Endothelial cell (in vitro differentiated cells): ENCODE data around the gene RASL11B. TPM values are rescaled to one million over a fixed set of nuclear protein-coding genes. Genes with fewer than 3 reads are reported as not detected.

Source experiments
- DNase-seq: peaks from one replicate; pipeline ENCODE4 v3.0.0; 2021; ENCODE audit warnings: low spot score
- H3K27ac Mint-ChIP-seq: one replicate; pipeline ENCODE4 v1.8.0; 2021; ENCODE audit warnings: mixed read lengths, inconsistent platforms; ENCODE audit not compliant: unreplicated experiment
- H3K27me3 Mint-ChIP-seq: one replicate; pipeline ENCODE4 v1.8.0; 2021; ENCODE audit warnings: mild to moderate bottlenecking, moderate library complexity, mixed read lengths, inconsistent platforms; ENCODE audit not compliant: unreplicated experiment
- H3K36me3 Mint-ChIP-seq: one replicate; pipeline ENCODE4 v1.8.0; 2021; ENCODE audit warnings: mild to moderate bottlenecking, low read depth, mixed read lengths, inconsistent platforms; ENCODE audit not compliant: unreplicated experiment
- H3K4me1 Mint-ChIP-seq: one replicate; pipeline ENCODE4 v1.8.0; 2021; ENCODE audit warnings: mild to moderate bottlenecking, mixed read lengths, inconsistent platforms; ENCODE audit not compliant: unreplicated experiment
- H3K4me3 Mint-ChIP-seq: one replicate; pipeline ENCODE4 v1.8.0; 2021; ENCODE audit warnings: mild to moderate bottlenecking, mixed read lengths, inconsistent platforms; ENCODE audit not compliant: unreplicated experiment
- H3K9me3 Mint-ChIP-seq: one replicate; pipeline ENCODE4 v1.8.0; 2021; ENCODE audit warnings: mixed read lengths, inconsistent platforms; ENCODE audit not compliant: unreplicated experiment
- total RNA-seq: library from RNA; stranded (reverse); fragmentation: NEBNext Ultra II Directional; extraction: Animal tissue kit (Norgen Biotek cat#: 25700); gene quantifications from one replicate; pipeline ENCODE4 v1.2.1, GENCODE V29; 2021; ENCODE audit not compliant: unreplicated experiment
- TF ChIP-seq, protein P1 (sequence below): fragments of 200-600 bp; sonication (generic); IDR thresholded peaks from one replicate; pipeline ENCODE4 v1.5.0; 2021; ENCODE audit warnings: antibody characterized with exemption; ENCODE audit not compliant: unreplicated experiment

RASL11B gene
- total RNA-seq, 1 donor from 2014 or later, result 0.64 TPM

DNA sequence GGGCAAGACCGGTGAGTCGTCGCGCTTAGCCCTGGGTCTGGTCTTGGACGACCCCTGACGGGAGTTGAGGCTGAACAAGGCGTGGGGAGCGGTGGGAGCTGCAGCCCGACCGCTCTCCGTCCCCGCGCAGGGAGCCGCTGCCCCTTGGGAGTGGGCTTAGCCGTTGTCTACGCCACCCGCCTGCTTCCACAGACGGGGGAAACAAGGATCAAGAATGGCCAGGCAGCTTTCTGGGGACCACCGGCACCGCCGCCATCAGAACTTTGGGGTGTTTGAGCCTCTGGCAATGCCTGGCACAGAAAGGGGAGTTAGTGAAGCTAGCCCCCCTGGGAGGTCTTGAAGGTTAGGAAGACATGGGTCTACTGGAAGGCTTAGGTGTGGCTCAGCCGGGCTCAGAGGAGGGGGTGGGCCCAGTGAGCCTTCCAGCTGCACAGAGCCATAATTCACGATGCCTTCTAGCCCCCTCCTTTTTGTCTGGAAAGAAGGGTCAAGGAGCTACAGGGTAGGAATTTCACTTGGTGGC, 583 bp downstream of the RASL11B start:
- peaks cover 10% of the 10 kb centered on the region for H3K27me3 Mint-ChIP-seq
- no peak for DNase-seq
- peaks cover 4% of the 10 kb centered on the region for H3K36me3 Mint-ChIP-seq
- no peak overlapping the region for H3K27ac Mint-ChIP-seq
- H3K4me3 Mint-ChIP-seq, result peak overlapping the region; percentile 53
- no peaks in the 10 kb centered on the region for H3K9me3 Mint-ChIP-seq
- peaks cover 9% of the 10 kb centered on the region for H3K4me1 Mint-ChIP-seq
- TF ChIP-seq, protein P1, sequence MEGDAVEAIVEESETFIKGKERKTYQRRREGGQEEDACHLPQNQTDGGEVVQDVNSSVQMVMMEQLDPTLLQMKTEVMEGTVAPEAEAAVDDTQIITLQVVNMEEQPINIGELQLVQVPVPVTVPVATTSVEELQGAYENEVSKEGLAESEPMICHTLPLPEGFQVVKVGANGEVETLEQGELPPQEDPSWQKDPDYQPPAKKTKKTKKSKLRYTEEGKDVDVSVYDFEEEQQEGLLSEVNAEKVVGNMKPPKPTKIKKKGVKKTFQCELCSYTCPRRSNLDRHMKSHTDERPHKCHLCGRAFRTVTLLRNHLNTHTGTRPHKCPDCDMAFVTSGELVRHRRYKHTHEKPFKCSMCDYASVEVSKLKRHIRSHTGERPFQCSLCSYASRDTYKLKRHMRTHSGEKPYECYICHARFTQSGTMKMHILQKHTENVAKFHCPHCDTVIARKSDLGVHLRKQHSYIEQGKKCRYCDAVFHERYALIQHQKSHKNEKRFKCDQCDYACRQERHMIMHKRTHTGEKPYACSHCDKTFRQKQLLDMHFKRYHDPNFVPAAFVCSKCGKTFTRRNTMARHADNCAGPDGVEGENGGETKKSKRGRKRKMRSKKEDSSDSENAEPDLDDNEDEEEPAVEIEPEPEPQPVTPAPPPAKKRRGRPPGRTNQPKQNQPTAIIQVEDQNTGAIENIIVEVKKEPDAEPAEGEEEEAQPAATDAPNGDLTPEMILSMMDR, result no peak

DNA sequence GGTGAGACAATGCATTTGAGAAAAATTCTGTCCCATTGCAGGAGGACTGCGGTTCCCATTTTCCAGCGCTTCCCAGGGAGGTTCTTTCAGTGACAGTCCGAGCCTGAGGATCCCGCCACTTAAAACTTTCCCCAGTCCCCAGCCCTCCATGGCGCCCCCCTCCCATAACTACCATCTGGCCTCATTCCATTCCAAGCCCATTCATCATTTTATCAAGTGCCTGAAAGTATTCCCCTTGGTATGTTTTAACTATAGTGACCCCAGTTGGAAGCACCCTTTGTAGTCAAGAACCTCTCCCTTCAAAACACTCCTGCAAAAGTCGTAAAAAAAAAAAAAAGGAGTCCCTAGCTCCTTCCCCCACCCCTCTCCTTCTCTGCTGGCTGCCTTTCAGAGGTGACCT, 1.2 kb downstream of the RASL11B start:
- TF ChIP-seq, protein P1, result no peak
- no peak for DNase-seq
- H3K27ac Mint-ChIP-seq, result no peak overlapping the region
- H3K4me1 Mint-ChIP-seq, result peaks cover 9% of the 10 kb centered on the region
- H3K27me3 Mint-ChIP-seq, result peaks cover 10% of the 10 kb centered on the region
- no peaks in the 10 kb centered on the region for H3K9me3 Mint-ChIP-seq
- H3K36me3 Mint-ChIP-seq, result peaks cover 4% of the 10 kb centered on the region
- H3K4me3 Mint-ChIP-seq, result peak overlapping the region; percentile 53

DNA sequence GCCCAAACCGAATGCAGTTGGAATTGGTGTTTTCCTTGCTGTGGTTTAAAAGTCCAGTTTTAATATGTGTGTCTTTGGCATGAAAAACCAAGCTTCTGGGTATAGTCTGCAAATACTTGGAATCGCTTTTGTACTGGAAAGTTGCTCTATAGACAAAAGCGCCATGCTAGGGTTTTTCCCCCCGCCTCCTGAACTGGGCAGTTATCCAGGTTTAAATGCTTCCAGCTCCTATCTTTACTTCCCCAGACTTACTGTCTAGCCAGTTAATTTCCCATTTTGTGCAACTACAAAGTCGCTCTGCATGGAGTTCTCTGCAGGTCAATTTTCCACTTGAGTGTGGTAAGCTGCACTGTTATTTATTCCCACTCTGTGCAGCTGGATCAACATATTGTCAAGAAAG, 2.7 kb downstream of the RASL11B start:
- DNase-seq, result no peak
- TF ChIP-seq, protein P1, result no peak
- no peaks in the 10 kb centered on the region for H3K36me3 Mint-ChIP-seq
- H3K4me1 Mint-ChIP-seq, result peaks cover 9% of the 10 kb centered on the region
- H3K4me3 Mint-ChIP-seq, result no peak overlapping the region
- H3K9me3 Mint-ChIP-seq, result no peaks in the 10 kb centered on the region
- no peak overlapping the region for H3K27ac Mint-ChIP-seq
- peaks cover 11% of the 10 kb centered on the region for H3K27me3 Mint-ChIP-seq

DNA sequence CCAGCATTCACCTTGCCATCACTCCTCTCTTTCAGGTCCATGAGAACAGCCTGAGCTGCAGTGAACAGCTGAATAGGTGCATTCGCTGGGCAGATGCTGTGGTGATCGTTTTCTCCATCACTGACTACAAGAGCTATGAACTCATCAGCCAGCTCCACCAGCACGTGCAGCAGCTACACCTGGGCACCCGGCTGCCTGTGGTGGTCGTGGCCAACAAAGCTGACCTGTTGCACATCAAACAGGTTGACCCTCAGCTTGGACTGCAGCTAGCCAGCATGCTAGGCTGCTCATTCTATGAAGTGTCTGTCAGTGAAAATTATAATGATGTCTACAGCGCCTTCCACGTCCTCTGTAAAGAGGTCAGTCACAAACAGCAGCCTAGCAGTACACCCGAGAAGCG, 3.2 kb downstream of the RASL11B start:
- no peaks in the 10 kb centered on the region for H3K9me3 Mint-ChIP-seq
- DNase-seq, result no peak
- no peak overlapping the region for H3K27ac Mint-ChIP-seq
- no peaks in the 10 kb centered on the region for H3K36me3 Mint-ChIP-seq
- H3K27me3 Mint-ChIP-seq, result peaks cover 11% of the 10 kb centered on the region
- H3K4me1 Mint-ChIP-seq, result peaks cover 9% of the 10 kb centered on the region
- TF ChIP-seq, protein P1, result no peak
- H3K4me3 Mint-ChIP-seq, result no peak overlapping the region

DNA sequence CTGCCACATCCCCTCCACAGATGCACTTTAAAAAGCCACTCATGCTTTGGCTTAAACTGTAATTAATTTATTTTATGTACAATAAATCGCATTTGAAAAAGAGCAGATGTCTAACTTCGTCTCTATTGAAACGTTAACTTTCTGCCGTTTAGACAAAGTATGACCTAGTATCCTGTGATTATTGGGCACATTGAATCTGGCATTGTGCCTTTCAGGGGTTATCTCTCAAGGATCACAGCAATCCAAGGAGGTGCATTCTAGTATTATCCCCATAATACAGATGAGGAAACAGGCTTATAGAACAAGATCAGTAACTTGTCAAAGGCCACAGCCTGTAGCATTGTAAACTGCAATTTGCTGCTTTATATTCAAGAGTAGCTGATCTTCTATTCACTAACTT, 4.6 kb downstream of the RASL11B start:
- Mint-ChIP-seq H3K27me3 (peaks cover 7% of the 10 kb centered on the region), H3K4me3 (no peak overlapping the region), H3K4me1 (peaks cover 4% of the 10 kb centered on the region), H3K36me3 (peaks cover 4% of the 10 kb centered on the region), H3K9me3 (no peaks in the 10 kb centered on the region), H3K27ac (no peak overlapping the region)
- no peak for DNase-seq
- TF ChIP-seq, protein P1, result no peak
